Chondrocyte (in vitro differentiated cells): ENCODE measurements around the gene RUNX2. TPM values are rescaled to one million over a fixed set of nuclear protein-coding genes. Genes with fewer than 3 reads are reported as not detected.

ENCODE experiments used
- DNase-seq: peaks from one replicate; pipeline ENCODE4 v3.0.0; 2021; ENCODE audit warnings: mixed read lengths, low spot score
- H3K27ac Mint-ChIP-seq: one replicate; pipeline ENCODE4 v1.8.0; 2021; ENCODE audit warnings: mild to moderate bottlenecking, moderate library complexity, mixed read lengths; ENCODE audit not compliant: unreplicated experiment
- H3K27me3 Mint-ChIP-seq: 2 replicates; pipeline ENCODE4 v1.8.0; 2021; ENCODE audit warnings: low read depth, mixed read lengths
- H3K36me3 Mint-ChIP-seq: 2 replicates; pipeline ENCODE4 v1.8.0; 2021; ENCODE audit warnings: low read depth, mixed read lengths
- H3K4me1 Mint-ChIP-seq: 2 replicates; pipeline ENCODE4 v1.8.0; 2021; ENCODE audit warnings: low read depth, mild to moderate bottlenecking, mixed read lengths
- H3K4me3 Mint-ChIP-seq: one replicate; pipeline ENCODE4 v1.8.0; 2021; ENCODE audit warnings: mild to moderate bottlenecking, moderate library complexity, mixed read lengths; ENCODE audit not compliant: unreplicated experiment
- H3K9me3 Mint-ChIP-seq: 2 replicates; pipeline ENCODE4 v1.8.0; 2021; ENCODE audit warnings: low read depth, mixed read lengths
- CTCF ChIP-seq: fragments of 200-600 bp; sonication (generic); IDR thresholded peaks from 2 replicates; pipeline ENCODE4 v1.5.0; 2021; ENCODE audit warnings: antibody characterized with exemption, mild to moderate bottlenecking, moderate library complexity
- total RNA-seq: library from RNA; stranded (reverse); gene quantifications from 3 replicates; pipeline ENCODE4 v1.2.1, GENCODE V29; 2021

Gene RUNX2
- total RNA-seq, 1 donor from 2014 or later = 12.2 TPM

DNA sequence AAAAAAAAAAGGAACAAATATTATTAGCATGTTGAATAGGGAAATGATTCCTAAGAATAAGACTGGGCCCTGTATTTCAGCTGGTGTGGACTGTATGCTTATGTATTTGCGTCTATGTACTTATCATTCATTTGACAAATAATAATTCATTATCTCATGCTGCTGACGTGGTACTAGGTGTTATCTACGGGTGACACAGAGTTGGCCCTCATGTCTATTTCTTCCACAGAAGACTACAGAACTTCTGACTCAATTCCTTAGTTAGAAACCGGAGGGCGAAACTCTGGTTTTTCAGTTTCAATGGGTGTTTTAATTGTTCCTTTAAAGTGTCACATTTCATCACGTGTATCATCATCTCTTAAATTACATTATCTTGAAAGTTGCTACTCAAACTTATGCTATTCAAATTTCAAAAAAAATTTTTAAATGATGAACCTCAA, 381.7 kb downstream of the RUNX2 start:
- Mint-ChIP-seq H3K9me3 (no peaks in the 10 kb centered on the region), H3K27ac (peak overlapping the region; percentile 58), H3K4me3 (no peak overlapping the region), H3K36me3 (no peaks in the 10 kb centered on the region), H3K27me3 (no peaks in the 10 kb centered on the region), H3K4me1 (peaks cover 26% of the 10 kb centered on the region)
- TF ChIP-seq CTCF = no peak
- no peak for DNase-seq

- DNase-seq = no peak
- no peak for TF ChIP-seq CTCF
- no peaks in the 10 kb centered on the region for H3K27me3 Mint-ChIP-seq
- H3K4me1 Mint-ChIP-seq = peaks cover 31% of the 10 kb centered on the region
- H3K9me3 Mint-ChIP-seq = no peaks in the 10 kb centered on the region
- no peaks in the 10 kb centered on the region for H3K36me3 Mint-ChIP-seq
- no peak overlapping the region for H3K4me3 Mint-ChIP-seq
- peak overlapping the region; percentile 58 for H3K27ac Mint-ChIP-seq
Observed at GRCh38 chr6:45710304-45710821, 382.2 kb downstream of the RUNX2 start.

DNA sequence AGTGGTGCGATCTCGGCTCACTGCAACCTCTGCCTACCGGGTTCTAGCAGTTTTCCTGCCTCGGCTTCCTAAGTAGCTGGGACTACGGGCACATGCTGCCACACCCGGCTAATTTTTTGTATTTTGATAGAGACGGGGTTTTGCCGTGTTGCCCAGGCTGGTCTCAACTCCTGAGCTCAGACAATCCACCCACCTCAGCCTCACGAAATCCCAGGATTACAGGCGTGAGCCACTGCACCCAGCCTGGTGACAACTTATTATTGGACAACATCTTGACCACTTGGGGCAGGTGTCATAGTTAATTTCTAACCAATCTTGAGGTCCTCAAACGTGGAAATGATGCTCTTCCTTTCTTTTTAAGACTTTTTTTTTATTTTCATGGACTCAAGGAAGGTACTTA, 383.9 kb downstream of the RUNX2 start:
- DNase-seq = no peak
- H3K4me3 Mint-ChIP-seq = no peak overlapping the region
- TF ChIP-seq CTCF = no peak
- H3K27me3 Mint-ChIP-seq = no peaks in the 10 kb centered on the region
- H3K9me3 Mint-ChIP-seq = no peaks in the 10 kb centered on the region
- H3K27ac Mint-ChIP-seq = no peak overlapping the region
- H3K36me3 Mint-ChIP-seq = no peaks in the 10 kb centered on the region
- peaks cover 31% of the 10 kb centered on the region for H3K4me1 Mint-ChIP-seq

GRCh38 chr6:45712786-45713185, 384.7 kb downstream of the RUNX2 start:
- peaks cover 31% of the 10 kb centered on the region for H3K4me1 Mint-ChIP-seq
- no peaks in the 10 kb centered on the region for H3K27me3 Mint-ChIP-seq
- no peaks in the 10 kb centered on the region for H3K9me3 Mint-ChIP-seq
- no peak overlapping the region for H3K4me3 Mint-ChIP-seq
- TF ChIP-seq CTCF = no peak
- H3K27ac Mint-ChIP-seq = no peak overlapping the region
- no peaks in the 10 kb centered on the region for H3K36me3 Mint-ChIP-seq
- DNase-seq = no peak

Other genes starting within 250 kb of the RUNX2 start
- 10.7 to 13.3 TPM (median 12.9 TPM) in 3 replicates for gene SUPT3H, start 49.6 kb downstream of the RUNX2 start, total RNA-seq